ENCODE results near the gene SLC35F2.

SLC35F2 gene

DNA sequence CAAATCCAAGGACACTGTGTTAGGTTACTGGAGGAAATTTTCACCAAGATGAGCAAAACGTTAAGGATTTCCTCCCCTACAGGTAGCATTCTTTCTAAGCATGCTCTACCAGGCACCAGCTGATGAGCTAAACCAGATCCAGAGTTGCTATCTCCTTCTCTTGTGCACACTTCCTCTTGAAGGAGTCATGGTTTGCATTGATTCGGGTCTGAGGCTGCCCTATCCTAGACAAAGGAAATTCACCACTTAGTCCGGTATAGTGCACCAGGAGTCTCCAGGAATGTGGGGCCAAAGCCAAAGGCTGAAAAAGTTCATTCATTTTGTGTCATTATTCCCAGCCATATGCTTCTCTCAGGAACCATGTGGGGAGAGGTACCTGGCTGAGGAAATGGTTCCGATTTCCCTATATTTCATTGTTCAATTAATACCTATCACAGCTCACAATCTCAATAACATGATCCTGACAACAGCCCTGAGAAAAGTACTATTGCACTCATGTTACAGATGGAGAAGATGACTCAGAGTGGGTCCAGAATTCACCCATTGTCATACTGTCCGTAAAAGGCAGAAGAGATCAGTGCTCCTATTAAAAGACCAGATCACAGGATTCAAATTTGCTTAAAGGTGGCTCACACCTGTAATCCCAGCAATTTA lies 39.1 kb downstream of the SLC35F2 start:
- Mint-ChIP-seq H3K4me1 (peaks cover 20% of the 10 kb centered on the region), H3K9me3 (peaks cover 5% of the 10 kb centered on the region), H3K27ac (peak overlapping the region; percentile 53), H3K27me3 (no peaks in the 10 kb centered on the region), H3K36me3 (peaks cover 10% of the 10 kb centered on the region), H3K4me3 (no peak overlapping the region)

DNA sequence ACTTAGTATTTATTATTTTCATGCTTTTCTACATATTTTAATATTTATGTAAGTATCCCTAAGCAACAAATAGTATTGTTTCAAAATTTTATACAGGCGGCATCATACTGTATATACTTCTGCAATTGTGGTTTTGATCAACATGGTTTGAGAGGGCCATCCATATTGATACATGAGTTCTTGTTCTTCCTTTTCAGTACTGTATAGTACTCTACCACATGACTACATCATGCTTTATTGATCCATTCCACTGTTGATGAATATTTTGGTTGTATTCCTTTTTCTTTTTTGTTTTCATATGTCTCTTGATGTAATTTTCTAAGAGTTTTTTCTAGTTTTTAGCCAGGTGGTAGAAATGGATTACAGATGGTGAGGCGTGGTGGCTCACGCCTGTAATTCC lies 40.1 kb downstream of the SLC35F2 start:
- no peak overlapping the region for H3K27ac Mint-ChIP-seq
- H3K9me3 Mint-ChIP-seq: peaks cover 5% of the 10 kb centered on the region
- H3K4me3 Mint-ChIP-seq: no peak overlapping the region
- no peaks in the 10 kb centered on the region for H3K27me3 Mint-ChIP-seq
- H3K4me1 Mint-ChIP-seq: peaks cover 12% of the 10 kb centered on the region
- H3K36me3 Mint-ChIP-seq: peaks cover 8% of the 10 kb centered on the region

- Mint-ChIP-seq H3K9me3 (peaks cover 5% of the 10 kb centered on the region), H3K4me1 (peaks cover 6% of the 10 kb centered on the region), H3K27ac (no peak overlapping the region), H3K36me3 (peaks cover 10% of the 10 kb centered on the region), H3K4me3 (no peak overlapping the region), H3K27me3 (no peaks in the 10 kb centered on the region)
Measured at GRCh38 chr11:107816028-107816427, 42.6 kb downstream of the SLC35F2 start.

DNA sequence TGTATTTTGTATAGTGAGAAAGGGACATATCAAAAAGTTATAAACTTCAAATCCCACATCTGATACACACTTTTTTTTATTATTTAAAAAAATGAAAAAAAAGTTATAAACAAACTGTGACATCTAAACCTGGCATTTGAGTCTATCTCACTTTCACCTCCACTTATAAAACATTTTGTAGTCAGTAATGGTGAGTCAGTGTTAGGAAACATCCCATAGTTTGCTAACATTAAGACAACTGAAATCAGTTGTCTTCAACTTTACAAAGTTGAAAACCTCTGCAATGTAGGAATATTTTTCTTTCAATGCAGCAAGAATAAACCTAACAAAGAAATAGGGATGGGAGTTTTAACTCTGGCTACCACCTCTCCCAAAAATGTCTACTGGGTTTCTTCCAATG lies 47.7 kb downstream of the SLC35F2 start:
- no peaks in the 10 kb centered on the region for H3K4me1 Mint-ChIP-seq
- peaks cover 20% of the 10 kb centered on the region for H3K36me3 Mint-ChIP-seq
- no peak overlapping the region for H3K27ac Mint-ChIP-seq
- no peaks in the 10 kb centered on the region for H3K27me3 Mint-ChIP-seq
- no peak overlapping the region for H3K4me3 Mint-ChIP-seq
- no peaks in the 10 kb centered on the region for H3K9me3 Mint-ChIP-seq

DNA sequence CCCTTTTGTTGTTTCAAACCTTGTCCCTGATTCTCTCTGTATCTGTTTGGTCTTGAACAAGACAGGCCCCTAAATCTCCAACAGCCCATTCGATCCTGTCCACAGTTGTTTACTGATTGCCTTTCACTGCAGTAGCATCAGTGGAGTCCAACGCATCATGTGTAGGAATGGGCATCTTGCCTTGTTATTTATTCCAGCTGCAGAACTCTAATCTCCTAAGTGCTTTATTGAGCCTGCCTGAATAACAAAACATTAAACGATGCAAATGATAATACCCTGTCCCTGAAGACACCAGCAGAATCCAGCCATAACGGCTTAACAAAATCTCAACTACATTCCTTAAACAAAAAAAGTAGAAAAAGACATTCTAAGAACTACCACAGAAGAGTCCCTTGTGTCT lies 50.1 kb downstream of the SLC35F2 start:
- Mint-ChIP-seq H3K4me3 (no peak overlapping the region), H3K27ac (peak overlapping the region; percentile 46), H3K27me3 (no peaks in the 10 kb centered on the region), H3K36me3 (peaks cover 28% of the 10 kb centered on the region), H3K4me1 (no peaks in the 10 kb centered on the region), H3K9me3 (no peaks in the 10 kb centered on the region)

DNA sequence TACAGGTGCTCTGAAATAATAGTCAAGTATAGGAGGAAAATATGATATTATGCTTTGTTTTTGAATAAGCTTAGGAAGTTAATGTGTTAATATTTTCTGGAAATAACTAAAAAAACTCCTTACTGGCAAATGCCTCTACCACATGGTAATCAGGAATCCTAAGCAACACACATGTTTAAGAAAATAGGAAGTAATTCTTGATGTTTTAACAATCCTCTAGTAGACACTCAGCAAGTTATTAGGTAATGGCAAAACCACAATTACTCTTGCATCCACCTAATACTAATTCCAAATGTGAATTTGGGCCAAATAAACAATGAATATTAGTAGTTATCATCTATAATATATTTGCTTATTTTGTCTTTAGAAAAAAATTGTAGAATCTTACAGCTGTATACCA lies 53.6 kb downstream of the SLC35F2 start:
- Mint-ChIP-seq H3K4me1 (no peaks in the 10 kb centered on the region), H3K27me3 (no peaks in the 10 kb centered on the region), H3K27ac (no peak overlapping the region), H3K4me3 (no peak overlapping the region), H3K36me3 (peaks cover 32% of the 10 kb centered on the region), H3K9me3 (no peaks in the 10 kb centered on the region)

- no peaks in the 10 kb centered on the region for H3K4me1 Mint-ChIP-seq
- H3K9me3 Mint-ChIP-seq: no peaks in the 10 kb centered on the region
- peaks cover 30% of the 10 kb centered on the region for H3K36me3 Mint-ChIP-seq
- no peaks in the 10 kb centered on the region for H3K27me3 Mint-ChIP-seq
- no peak overlapping the region for H3K4me3 Mint-ChIP-seq
- H3K27ac Mint-ChIP-seq: no peak overlapping the region
Measured at GRCh38 chr11:107804211-107804610, 54.4 kb downstream of the SLC35F2 start.

DNA sequence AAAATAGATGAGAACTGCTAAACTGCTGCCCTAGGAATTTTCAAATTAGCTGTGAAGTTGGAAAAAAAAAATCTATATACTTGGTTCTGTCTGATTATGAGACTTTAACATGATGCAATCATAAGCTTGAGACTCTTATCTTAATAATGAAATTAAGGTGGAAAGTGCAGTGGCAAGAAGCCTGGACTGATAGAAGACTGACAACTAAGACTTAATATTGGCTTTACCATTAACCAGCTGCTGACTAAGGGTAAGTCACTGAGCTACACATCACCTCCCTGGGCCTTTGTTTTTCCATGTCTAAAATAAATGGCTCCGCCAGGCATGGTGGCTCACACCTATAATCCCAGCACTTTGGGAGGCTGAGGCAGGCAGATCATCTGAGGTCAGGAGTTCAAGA lies 56.9 kb downstream of the SLC35F2 start:
- H3K4me3 Mint-ChIP-seq: no peak overlapping the region
- H3K27ac Mint-ChIP-seq: no peak overlapping the region
- peaks cover 19% of the 10 kb centered on the region for H3K36me3 Mint-ChIP-seq
- no peaks in the 10 kb centered on the region for H3K27me3 Mint-ChIP-seq
- H3K4me1 Mint-ChIP-seq: no peaks in the 10 kb centered on the region
- H3K9me3 Mint-ChIP-seq: no peaks in the 10 kb centered on the region

DNA sequence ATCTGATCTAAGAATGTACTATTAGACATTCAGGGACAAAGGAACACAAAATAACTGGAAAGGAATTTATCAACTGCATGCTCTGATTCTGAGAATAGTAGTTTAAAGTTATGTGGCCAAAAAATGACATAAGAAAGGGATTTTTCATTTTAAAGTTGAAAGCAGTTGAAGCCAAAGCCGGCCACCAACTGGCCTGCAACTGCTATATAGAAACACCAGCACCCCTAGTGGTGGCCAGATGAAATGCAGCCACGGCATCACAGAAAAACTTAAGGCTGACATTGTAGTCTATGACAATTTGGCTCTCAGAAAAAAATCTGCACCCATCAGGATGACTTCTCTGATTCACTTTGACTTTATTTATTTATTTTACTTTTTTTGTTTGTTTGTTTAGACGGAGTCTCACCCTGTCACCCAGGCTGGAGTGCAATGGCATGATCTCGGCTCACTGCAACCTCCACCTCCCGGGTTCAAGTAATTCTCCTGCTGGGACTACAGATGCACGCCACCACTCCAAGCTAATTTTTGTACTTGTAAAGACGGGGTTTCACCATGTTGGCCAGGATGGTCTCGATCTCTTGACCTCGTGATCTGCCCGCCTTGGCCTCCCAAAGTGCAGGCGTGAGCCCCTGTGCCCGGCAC lies 59.2 kb downstream of the SLC35F2 start:
- Mint-ChIP-seq H3K27me3 (no peaks in the 10 kb centered on the region), H3K9me3 (peaks cover 9% of the 10 kb centered on the region), H3K4me1 (no peaks in the 10 kb centered on the region), H3K27ac (no peak overlapping the region), H3K4me3 (no peak overlapping the region), H3K36me3 (peaks cover 26% of the 10 kb centered on the region)

DNA sequence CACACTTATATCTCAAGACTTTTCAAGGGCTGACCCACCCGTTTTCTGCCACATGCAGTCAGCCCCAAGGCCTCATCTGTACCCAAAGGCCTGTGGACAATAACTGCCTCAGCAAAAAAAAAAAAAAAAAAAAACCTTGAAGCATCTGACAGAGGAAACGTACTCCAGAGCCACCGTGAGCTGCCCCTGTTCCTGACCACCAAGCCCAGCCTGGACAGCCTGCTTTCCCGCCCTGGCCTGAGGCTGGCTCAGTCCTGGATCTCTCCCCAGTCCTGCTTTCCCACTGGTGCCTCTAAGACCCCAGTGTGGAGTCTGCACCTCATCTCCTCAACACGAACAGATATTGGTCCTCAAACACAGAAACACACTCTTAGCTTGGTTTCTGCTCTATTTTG lies 66.5 kb downstream of the SLC35F2 start:
- H3K27me3 Mint-ChIP-seq: no peaks in the 10 kb centered on the region
- peaks cover 5% of the 10 kb centered on the region for H3K4me1 Mint-ChIP-seq
- peaks cover 9% of the 10 kb centered on the region for H3K9me3 Mint-ChIP-seq
- H3K36me3 Mint-ChIP-seq: peaks cover 23% of the 10 kb centered on the region
- H3K27ac Mint-ChIP-seq: no peak overlapping the region
- no peak overlapping the region for H3K4me3 Mint-ChIP-seq

GRCh38 chr11:107791343-107792048 lies 67.1 kb downstream of the SLC35F2 start:
- Mint-ChIP-seq H3K4me3 (no peak overlapping the region), H3K27ac (no peak overlapping the region), H3K9me3 (peaks cover 9% of the 10 kb centered on the region), H3K4me1 (peaks cover 5% of the 10 kb centered on the region), H3K27me3 (no peaks in the 10 kb centered on the region), H3K36me3 (peaks cover 23% of the 10 kb centered on the region)

DNA sequence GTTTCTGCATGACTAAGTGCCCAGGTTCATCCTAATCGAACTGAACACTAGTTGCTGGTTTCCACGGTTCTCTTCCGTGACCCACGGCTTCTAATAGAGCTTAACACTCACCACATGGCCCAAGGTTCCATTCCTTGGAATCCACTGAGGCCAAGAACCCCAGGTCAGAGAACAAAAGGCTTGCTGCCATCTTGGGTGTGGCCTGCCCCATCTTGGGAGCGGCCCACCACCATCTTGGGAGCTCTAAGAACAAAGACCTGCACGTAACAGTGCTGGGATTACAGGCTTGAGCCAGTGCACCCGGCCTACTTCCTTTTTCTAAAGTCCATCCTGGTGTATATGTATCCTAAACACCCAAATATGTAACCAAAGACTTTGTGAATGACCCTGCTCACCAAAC lies 68.8 kb downstream of the SLC35F2 start:
- H3K4me3 Mint-ChIP-seq: no peak overlapping the region
- H3K27me3 Mint-ChIP-seq: no peaks in the 10 kb centered on the region
- H3K9me3 Mint-ChIP-seq: peaks cover 3% of the 10 kb centered on the region
- H3K36me3 Mint-ChIP-seq: peaks cover 10% of the 10 kb centered on the region
- peaks cover 5% of the 10 kb centered on the region for H3K4me1 Mint-ChIP-seq
- H3K27ac Mint-ChIP-seq: no peak overlapping the region

GRCh38 chr11:107787733-107788132 lies 70.9 kb downstream of the SLC35F2 start:
- peaks cover 4% of the 10 kb centered on the region for H3K36me3 Mint-ChIP-seq
- no peaks in the 10 kb centered on the region for H3K27me3 Mint-ChIP-seq
- no peak overlapping the region for H3K4me3 Mint-ChIP-seq
- no peaks in the 10 kb centered on the region for H3K9me3 Mint-ChIP-seq
- H3K27ac Mint-ChIP-seq: no peak overlapping the region
- H3K4me1 Mint-ChIP-seq: peaks cover 5% of the 10 kb centered on the region

GRCh38 chr11:107785401-107785800 lies 73.2 kb downstream of the SLC35F2 start:
- H3K4me1 Mint-ChIP-seq: no peaks in the 10 kb centered on the region

GRCh38 chr11:107783121-107783520 lies 75.5 kb downstream of the SLC35F2 start:
- no peaks in the 10 kb centered on the region for H3K27me3 Mint-ChIP-seq
- H3K9me3 Mint-ChIP-seq: no peaks in the 10 kb centered on the region
- no peak overlapping the region for H3K27ac Mint-ChIP-seq
- H3K4me3 Mint-ChIP-seq: no peak overlapping the region
- H3K4me1 Mint-ChIP-seq: no peaks in the 10 kb centered on the region
- no peaks in the 10 kb centered on the region for H3K36me3 Mint-ChIP-seq

More at GRCh38 chr11:107785401-107785800, 73.2 kb downstream of the SLC35F2 start:
- H3K27ac Mint-ChIP-seq: no peak overlapping the region
- no peaks in the 10 kb centered on the region for H3K27me3 Mint-ChIP-seq
- no peaks in the 10 kb centered on the region for H3K36me3 Mint-ChIP-seq
- no peak overlapping the region for H3K4me3 Mint-ChIP-seq
- H3K9me3 Mint-ChIP-seq: no peaks in the 10 kb centered on the region

GRCh38 chr11:107780775-107781174 lies 77.8 kb downstream of the SLC35F2 start:
- Mint-ChIP-seq H3K4me3 (no peak overlapping the region), H3K27me3 (no peaks in the 10 kb centered on the region), H3K27ac (no peak overlapping the region), H3K4me1 (no peaks in the 10 kb centered on the region), H3K9me3 (no peaks in the 10 kb centered on the region), H3K36me3 (no peaks in the 10 kb centered on the region)

Data from activated naive CD4-positive, alpha-beta T cell treated with anti-CD3 and anti-CD28 coated beads, Interleukin-2, amount 50 U/mL, for 24 hours (primary cell).